ENCODE data around the gene TMTC1.

DNA sequence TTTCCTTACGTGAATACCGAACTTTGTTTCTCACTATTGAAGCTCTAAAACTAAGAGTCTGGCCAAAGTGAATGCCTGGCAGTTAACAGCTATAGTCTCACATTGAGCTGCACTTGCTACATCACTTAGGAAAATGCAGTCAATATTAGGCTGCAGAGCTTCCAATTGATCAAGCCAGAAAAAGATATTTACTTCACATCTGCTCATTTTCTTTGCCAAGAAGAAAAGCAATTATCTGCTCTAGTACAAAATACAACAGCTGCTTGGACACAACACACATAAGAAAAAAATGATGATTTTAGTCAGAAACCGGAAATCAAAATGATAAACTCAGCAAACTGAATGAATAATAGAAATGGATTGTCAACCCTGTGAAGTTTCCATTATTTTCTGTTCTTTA lies 45.4 kb downstream of the TMTC1 start:
- no peak for TF ChIP-seq GATA2 (IDR thresholded peaks at IDR 0.05; ENCODE audit: low read depth, low read length)
- TF ChIP-seq GATA3 (IDR thresholded peaks at IDR 0.05; ENCODE audit: low read depth, low read length), result no peak

Measured in SH-SY5Y (cell line).